Coronary artery (tissue), 2 donors: ENCODE data around the gene BICDL1.

Experiments used
- DNase-seq: peaks from one replicate; pipeline ENCODE4 v3.0.0-alpha.2; 2017; ENCODE audit warnings: low spot score
- H3K27ac ChIP-seq, 2 donors: fragments of 200-600 bp; sonication (generic); one replicate each; pipeline ENCODE4 v1.5.1; 2016 to 2019
- H3K4me3 ChIP-seq: fragments of 200-600 bp; sonication (generic); 2 replicates; pipeline ENCODE4 v1.5.1; 2016; ENCODE audit warnings: mild to moderate bottlenecking, moderate library complexity
- CTCF ChIP-seq: fragments of 200-600 bp; sonication (generic); IDR thresholded peaks from one replicate; pipeline ENCODE4 v1.5.1; 2019; ENCODE audit warnings: antibody characterized with exemption

The BICDL1 gene

GRCh38 chr12:119989731-119990381 is 820 bp downstream of the BICDL1 start:
- no peak for TF ChIP-seq CTCF
- no peak overlapping the region for H3K27ac ChIP-seq
- DNase-seq, result peak; percentile 73
- peak overlapping the region; percentile 75 for H3K4me3 ChIP-seq

GRCh38 chr12:119990382-119990874 is 1.4 kb downstream of the BICDL1 start:
- TF ChIP-seq CTCF, result no peak
- Histone ChIP-seq H3K27ac (no peak overlapping the region), H3K4me3 (peak overlapping the region; percentile 75)
- DNase-seq, result no peak

- no peak for TF ChIP-seq CTCF
- no peak for DNase-seq
- Histone ChIP-seq H3K27ac (no peak overlapping the region), H3K4me3 (no peak overlapping the region)
Measured at GRCh38 chr12:119992129-119992705, 3.2 kb downstream of the BICDL1 start.

- no peak for TF ChIP-seq CTCF
- no peak for DNase-seq
- Histone ChIP-seq H3K27ac (no peak overlapping the region), H3K4me3 (no peak overlapping the region)
Measured at GRCh38 chr12:119994892-119995658, 6.0 kb downstream of the BICDL1 start.

GRCh38 chr12:119996417-119996816 is 7.4 kb downstream of the BICDL1 start:
- DNase-seq, result no peak
- H3K4me3 ChIP-seq, result no peak overlapping the region
- TF ChIP-seq CTCF, result no peak

GRCh38 chr12:119998471-119999245 is 9.6 kb downstream of the BICDL1 start:
- no peak for DNase-seq
- TF ChIP-seq CTCF, result no peak
- H3K4me3 ChIP-seq, result no peak overlapping the region
- no peak overlapping the region for H3K27ac ChIP-seq

More at GRCh38 chr12:119996417-119996816, 7.4 kb downstream of the BICDL1 start:
- H3K27ac ChIP-seq, result no peak overlapping the region
